ENCODE results near the gene USP11. TPM values are rescaled to one million over a fixed set of nuclear protein-coding genes. Genes with fewer than 3 reads are reported as not detected.

Gene USP11
- total and polyA plus RNA-seq, 9 donors: 39.5 to 115 (median 101) TPM

DNA sequence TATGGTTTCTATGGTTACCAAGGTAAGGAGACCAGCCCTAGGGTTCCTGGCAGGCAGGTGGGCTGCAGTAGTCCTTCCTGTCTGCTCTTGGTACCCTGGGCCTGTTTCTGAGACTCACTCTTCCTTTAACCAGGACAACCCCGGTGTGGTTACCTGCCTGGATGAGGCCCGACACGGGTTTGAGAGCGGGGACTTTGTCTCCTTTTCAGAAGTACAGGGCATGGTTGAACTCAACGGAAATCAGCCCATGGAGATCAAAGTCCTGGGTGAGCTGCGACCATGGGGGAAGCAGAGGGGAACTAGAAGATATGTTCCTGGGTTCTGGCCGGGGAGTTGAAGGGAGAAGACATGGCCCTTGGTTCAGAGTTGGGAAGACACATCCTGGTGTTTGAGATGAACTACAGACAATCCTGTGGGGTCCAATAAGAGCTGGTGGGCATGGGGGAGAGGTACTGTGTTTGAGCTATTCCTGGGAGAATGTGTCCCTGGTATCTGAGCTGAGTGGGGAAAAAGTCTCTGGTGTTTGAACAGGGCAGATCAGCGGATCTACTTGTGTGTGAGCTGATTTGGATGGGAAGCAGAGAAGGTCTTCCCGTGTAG, 31.4 kb upstream of the USP11 start:
- H3K27me3 ChIP-seq (ENCODE audit: control insufficient read depth, insufficient read depth, low read length): peaks cover 8% of the 10 kb centered on the region

GRCh38 chrX:47202316-47202715, 30.5 kb upstream of the USP11 start:
- Histone ChIP-seq H3K36me3 (ENCODE audit: control insufficient read depth, insufficient read depth, low read length) (peaks cover 90% of the 10 kb centered on the region), H3K27ac (ENCODE audit: low read length) (no peak overlapping the region)
- WGBS (ENCODE audit: insufficient coverage): 96% methylated on average over 10 of the region's 11 CpGs

More for the DNA sequence above, 31.4 kb upstream of the USP11 start:
- DNase-seq: no peak
- no peak overlapping the region for H3K27ac ChIP-seq (ENCODE audit: low read length)
- no peak overlapping the region for H3K4me3 ChIP-seq (ENCODE audit: low read length)
- no peaks in the 10 kb centered on the region for H3K9me3 ChIP-seq (replicated peaks; ENCODE audit: control insufficient read depth, low read depth, low read length)
- H3K4me1 ChIP-seq (ENCODE audit: control insufficient read depth, insufficient read depth, low read length): peaks cover 18% of the 10 kb centered on the region
- WGBS (ENCODE audit: insufficient coverage): 87% methylated on average over 7 of the region's 9 CpGs
- peaks cover 89% of the 10 kb centered on the region for H3K36me3 ChIP-seq (ENCODE audit: control insufficient read depth, insufficient read depth, low read length)

DNA sequence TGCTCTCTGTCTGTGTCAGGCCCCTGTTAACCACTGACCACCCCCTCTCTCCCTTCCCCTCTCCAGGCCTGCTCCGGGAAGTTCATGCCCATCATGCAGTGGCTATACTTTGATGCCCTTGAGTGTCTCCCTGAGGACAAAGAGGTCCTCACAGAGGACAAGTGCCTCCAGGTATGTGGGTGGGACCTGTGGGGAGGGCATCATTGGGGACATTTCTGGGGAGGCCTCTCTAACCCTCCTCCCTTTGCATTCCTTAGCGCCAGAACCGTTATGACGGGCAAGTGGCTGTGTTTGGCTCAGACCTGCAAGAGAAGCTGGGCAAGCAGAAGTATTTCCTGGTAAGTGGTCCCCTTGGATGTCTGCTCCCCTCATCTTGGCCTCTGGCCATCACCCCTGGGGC, 29.9 kb upstream of the USP11 start:
- 77% methylated on average over 2 of the region's 4 CpGs for WGBS (ENCODE audit: insufficient coverage)
- Histone ChIP-seq H3K9me3 (replicated peaks; ENCODE audit: control insufficient read depth, low read depth, low read length) (no peaks in the 10 kb centered on the region), H3K27ac (ENCODE audit: low read length) (no peak overlapping the region), H3K4me3 (ENCODE audit: low read length) (no peak overlapping the region), H3K4me1 (ENCODE audit: control insufficient read depth, insufficient read depth, low read length) (peaks cover 5% of the 10 kb centered on the region), H3K27me3 (ENCODE audit: control insufficient read depth, insufficient read depth, low read length) (peaks cover 8% of the 10 kb centered on the region), H3K36me3 (ENCODE audit: control insufficient read depth, insufficient read depth, low read length) (peaks cover 89% of the 10 kb centered on the region)
- DNase-seq: no peak

More at GRCh38 chrX:47202316-47202715, 30.5 kb upstream of the USP11 start:
- Histone ChIP-seq H3K4me1 (ENCODE audit: control insufficient read depth, insufficient read depth, low read length) (peaks cover 9% of the 10 kb centered on the region), H3K4me3 (ENCODE audit: low read length) (no peak overlapping the region), H3K27me3 (ENCODE audit: control insufficient read depth, insufficient read depth, low read length) (peaks cover 8% of the 10 kb centered on the region), H3K9me3 (replicated peaks; ENCODE audit: control insufficient read depth, low read depth, low read length) (no peaks in the 10 kb centered on the region)
- no peak for DNase-seq

- H3K4me1 ChIP-seq (ENCODE audit: control insufficient read depth, insufficient read depth, low read length): peaks cover 4% of the 10 kb centered on the region
- H3K27me3 ChIP-seq (ENCODE audit: control insufficient read depth, insufficient read depth, low read length): peaks cover 15% of the 10 kb centered on the region
- H3K9me3 ChIP-seq (replicated peaks; ENCODE audit: control insufficient read depth, low read depth, low read length): no peaks in the 10 kb centered on the region
- WGBS (ENCODE audit: insufficient coverage): 78% methylated on average over 5 of the region's 5 CpGs
- no peak for DNase-seq
- H3K4me3 ChIP-seq (ENCODE audit: low read length): no peak overlapping the region
- H3K27ac ChIP-seq (ENCODE audit: low read length): no peak overlapping the region
- H3K36me3 ChIP-seq (ENCODE audit: control insufficient read depth, insufficient read depth, low read length): peaks cover 89% of the 10 kb centered on the region
Observed at GRCh38 chrX:47204970-47205369, 27.8 kb upstream of the USP11 start.

DNA sequence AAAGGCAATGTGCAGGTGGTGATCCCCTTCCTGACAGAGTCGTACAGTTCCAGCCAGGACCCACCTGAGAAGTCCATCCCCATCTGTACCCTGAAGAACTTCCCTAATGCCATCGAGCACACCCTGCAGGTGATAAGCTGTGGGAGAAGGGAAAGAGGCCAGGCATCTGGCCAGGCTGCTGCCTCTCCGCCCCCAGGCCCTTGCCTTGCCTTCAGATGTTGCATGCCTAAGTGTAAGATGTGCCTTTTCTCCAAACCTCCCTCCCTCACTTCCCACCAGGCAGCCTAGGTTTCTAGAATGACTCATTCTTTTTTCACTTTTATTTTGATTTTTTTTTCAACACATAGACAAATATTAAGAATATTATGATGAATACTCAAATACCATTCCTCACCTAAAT, 26.5 kb upstream of the USP11 start:
- H3K27me3 ChIP-seq (ENCODE audit: control insufficient read depth, insufficient read depth, low read length): peaks cover 17% of the 10 kb centered on the region
- H3K36me3 ChIP-seq (ENCODE audit: control insufficient read depth, insufficient read depth, low read length): peaks cover 89% of the 10 kb centered on the region
- H3K4me1 ChIP-seq (ENCODE audit: control insufficient read depth, insufficient read depth, low read length): peaks cover 2% of the 10 kb centered on the region
- H3K4me3 ChIP-seq (ENCODE audit: low read length): no peak overlapping the region
- no peak overlapping the region for H3K27ac ChIP-seq (ENCODE audit: low read length)
- WGBS (ENCODE audit: insufficient coverage): no CpG with 5 or more reads among the region's 3 CpGs
- no peak for DNase-seq
- no peaks in the 10 kb centered on the region for H3K9me3 ChIP-seq (replicated peaks; ENCODE audit: control insufficient read depth, low read depth, low read length)

- Histone ChIP-seq H3K27me3 (ENCODE audit: control insufficient read depth, insufficient read depth, low read length) (peaks cover 22% of the 10 kb centered on the region), H3K27ac (ENCODE audit: low read length) (no peak overlapping the region), H3K36me3 (ENCODE audit: control insufficient read depth, insufficient read depth, low read length) (peaks cover 89% of the 10 kb centered on the region), H3K9me3 (replicated peaks; ENCODE audit: control insufficient read depth, low read depth, low read length) (no peaks in the 10 kb centered on the region), H3K4me1 (ENCODE audit: control insufficient read depth, insufficient read depth, low read length) (peaks cover 2% of the 10 kb centered on the region), H3K4me3 (ENCODE audit: low read length) (no peak overlapping the region)
- WGBS (ENCODE audit: insufficient coverage): 87% methylated on average over 9 of the region's 12 CpGs
- no peak for DNase-seq
Observed at GRCh38 chrX:47208108-47208507, 24.7 kb upstream of the USP11 start.

DNA sequence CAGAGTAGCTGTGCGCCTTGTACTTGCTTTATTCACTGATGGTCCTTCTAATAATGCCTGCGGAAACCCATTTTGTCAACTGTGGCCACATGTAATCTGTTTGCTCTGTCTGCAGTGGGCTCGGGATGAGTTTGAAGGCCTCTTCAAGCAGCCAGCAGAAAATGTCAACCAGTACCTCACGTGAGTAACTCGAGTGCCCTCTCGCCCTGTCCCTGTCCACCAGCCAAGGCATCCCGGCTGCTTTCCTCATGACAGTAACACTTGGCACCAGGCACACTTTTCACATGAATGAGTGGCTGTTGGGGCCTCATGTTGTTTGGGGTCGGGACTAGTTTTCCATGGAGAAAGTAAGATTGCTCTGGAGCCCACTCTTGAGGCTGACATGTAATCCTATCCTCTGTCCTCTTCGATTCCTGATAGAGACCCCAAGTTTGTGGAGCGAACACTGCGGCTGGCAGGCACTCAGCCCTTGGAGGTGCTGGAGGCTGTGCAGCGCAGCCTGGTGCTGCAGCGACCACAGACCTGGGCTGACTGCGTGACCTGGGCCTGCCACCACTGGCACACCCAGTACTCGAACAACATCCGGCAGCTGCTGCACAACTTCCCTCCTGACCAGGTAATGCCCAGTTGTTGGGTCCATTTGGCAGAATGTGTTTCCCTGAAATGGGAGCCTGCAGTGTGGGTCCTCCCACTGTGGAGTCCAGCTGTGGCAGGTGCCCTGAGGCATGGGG, 23.1 kb upstream of the USP11 start:
- Histone ChIP-seq H3K27me3 (ENCODE audit: control insufficient read depth, insufficient read depth, low read length) (peaks cover 22% of the 10 kb centered on the region), H3K4me1 (ENCODE audit: control insufficient read depth, insufficient read depth, low read length) (peaks cover 6% of the 10 kb centered on the region), H3K9me3 (replicated peaks; ENCODE audit: control insufficient read depth, low read depth, low read length) (no peaks in the 10 kb centered on the region), H3K4me3 (ENCODE audit: low read length) (no peak overlapping the region), H3K27ac (ENCODE audit: low read length) (no peak overlapping the region), H3K36me3 (ENCODE audit: control insufficient read depth, insufficient read depth, low read length) (peaks cover 91% of the 10 kb centered on the region)
- no peak for DNase-seq
- 95% methylated on average over 11 of the region's 16 CpGs for WGBS (ENCODE audit: insufficient coverage)

DNA sequence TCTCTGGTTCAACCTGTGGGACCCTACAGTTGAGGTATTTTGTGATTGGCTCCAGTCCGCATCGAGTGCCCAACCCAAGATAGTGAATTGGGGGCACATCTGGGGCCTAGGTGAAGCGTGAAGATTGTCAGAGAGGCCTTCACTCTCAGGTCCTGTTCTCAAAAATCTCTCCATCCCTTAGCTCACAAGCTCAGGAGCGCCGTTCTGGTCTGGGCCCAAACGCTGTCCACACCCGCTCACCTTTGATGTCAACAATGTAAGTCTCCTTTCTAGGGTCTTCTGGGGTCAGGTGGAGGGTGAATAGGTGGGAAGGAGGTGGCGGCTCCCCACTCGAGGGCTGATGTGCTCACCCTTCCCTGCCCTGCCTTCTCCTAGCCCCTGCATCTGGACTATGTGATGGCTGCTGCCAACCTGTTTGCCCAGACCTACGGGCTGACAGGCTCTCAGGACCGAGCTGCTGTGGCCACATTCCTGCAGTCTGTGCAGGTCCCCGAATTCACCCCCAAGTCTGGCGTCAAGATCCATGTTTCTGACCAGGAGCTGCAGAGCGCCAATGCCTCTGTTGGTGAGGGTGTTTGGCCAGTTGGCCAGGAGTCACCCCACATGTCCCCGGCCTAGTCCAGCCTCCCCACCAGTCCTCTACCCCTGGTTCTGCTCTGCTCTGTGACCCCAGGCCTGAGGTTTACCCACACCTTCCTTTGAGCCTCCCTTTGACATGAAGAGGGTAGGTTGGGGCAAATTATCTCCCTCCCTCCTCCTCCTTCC, 22.0 kb upstream of the USP11 start:
- Histone ChIP-seq H3K36me3 (ENCODE audit: control insufficient read depth, insufficient read depth, low read length) (peaks cover 96% of the 10 kb centered on the region), H3K27ac (ENCODE audit: low read length) (no peak overlapping the region), H3K9me3 (replicated peaks; ENCODE audit: control insufficient read depth, low read depth, low read length) (no peaks in the 10 kb centered on the region), H3K4me1 (ENCODE audit: control insufficient read depth, insufficient read depth, low read length) (peaks cover 6% of the 10 kb centered on the region), H3K27me3 (ENCODE audit: control insufficient read depth, insufficient read depth, low read length) (peaks cover 22% of the 10 kb centered on the region), H3K4me3 (ENCODE audit: low read length) (no peak overlapping the region)
- 85% methylated on average over 6 of the region's 15 CpGs for WGBS (ENCODE audit: insufficient coverage)
- no peak for DNase-seq

DNA sequence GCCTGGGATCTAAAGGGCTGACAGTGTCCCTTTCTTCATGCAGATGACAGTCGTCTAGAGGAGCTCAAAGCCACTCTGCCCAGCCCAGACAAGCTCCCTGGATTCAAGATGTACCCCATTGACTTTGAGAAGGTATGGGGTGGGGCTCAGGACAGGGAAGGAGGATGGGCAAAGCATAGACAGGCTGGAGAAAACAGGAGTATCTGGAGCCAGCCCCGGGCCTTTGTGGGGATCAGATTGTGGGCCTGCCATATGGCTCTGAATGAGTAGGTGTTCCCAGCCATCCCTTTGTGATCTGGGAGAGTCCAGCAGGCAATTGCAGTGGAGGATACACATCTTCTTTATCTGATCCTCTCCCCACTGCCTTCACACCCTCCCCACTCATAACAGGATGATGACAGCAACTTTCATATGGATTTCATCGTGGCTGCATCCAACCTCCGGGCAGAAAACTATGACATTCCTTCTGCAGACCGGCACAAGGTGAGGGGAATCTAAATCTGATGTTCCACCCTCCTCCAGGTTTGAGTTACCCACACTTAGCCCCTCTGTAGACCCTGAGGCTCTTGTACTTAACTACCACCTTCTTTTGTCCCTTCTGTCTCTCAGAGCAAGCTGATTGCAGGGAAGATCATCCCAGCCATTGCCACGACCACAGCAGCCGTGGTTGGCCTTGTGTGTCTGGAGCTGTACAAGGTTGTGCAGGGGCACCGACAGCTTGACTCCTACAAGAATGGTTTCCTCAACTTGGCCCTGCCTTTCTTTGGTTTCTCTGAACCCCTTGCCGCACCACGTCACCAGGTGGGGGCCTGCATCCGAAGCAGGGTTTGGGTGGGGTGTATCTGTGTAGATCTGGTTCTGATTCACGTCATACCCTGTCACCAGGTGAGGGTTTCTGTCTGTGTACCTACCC, 20.2 kb upstream of the USP11 start:
- no peaks in the 10 kb centered on the region for H3K9me3 ChIP-seq (replicated peaks; ENCODE audit: control insufficient read depth, low read depth, low read length)
- DNase-seq: no peak
- peaks cover 18% of the 10 kb centered on the region for H3K4me1 ChIP-seq (ENCODE audit: control insufficient read depth, insufficient read depth, low read length)
- peaks cover 19% of the 10 kb centered on the region for H3K27me3 ChIP-seq (ENCODE audit: control insufficient read depth, insufficient read depth, low read length)
- 97% methylated on average over 4 of the region's 12 CpGs for WGBS (ENCODE audit: insufficient coverage)
- H3K4me3 ChIP-seq (ENCODE audit: low read length): no peak overlapping the region
- H3K27ac ChIP-seq (ENCODE audit: low read length): no peak overlapping the region
- peaks cover 87% of the 10 kb centered on the region for H3K36me3 ChIP-seq (ENCODE audit: control insufficient read depth, insufficient read depth, low read length)
